Stimulated activated CD4-positive, alpha-beta T cell treated with anti-CD3 and anti-CD28 coated beads, Interleukin-2, amount 100 ng/mL, for 48 hours (primary cell): ENCODE results near the gene RXRA.

Experiments
- DNase-seq, 2 donors: peaks; one replicate each; pipeline ENCODE4 v3.0.0-alpha.2; 2020

The RXRA gene

DNA sequence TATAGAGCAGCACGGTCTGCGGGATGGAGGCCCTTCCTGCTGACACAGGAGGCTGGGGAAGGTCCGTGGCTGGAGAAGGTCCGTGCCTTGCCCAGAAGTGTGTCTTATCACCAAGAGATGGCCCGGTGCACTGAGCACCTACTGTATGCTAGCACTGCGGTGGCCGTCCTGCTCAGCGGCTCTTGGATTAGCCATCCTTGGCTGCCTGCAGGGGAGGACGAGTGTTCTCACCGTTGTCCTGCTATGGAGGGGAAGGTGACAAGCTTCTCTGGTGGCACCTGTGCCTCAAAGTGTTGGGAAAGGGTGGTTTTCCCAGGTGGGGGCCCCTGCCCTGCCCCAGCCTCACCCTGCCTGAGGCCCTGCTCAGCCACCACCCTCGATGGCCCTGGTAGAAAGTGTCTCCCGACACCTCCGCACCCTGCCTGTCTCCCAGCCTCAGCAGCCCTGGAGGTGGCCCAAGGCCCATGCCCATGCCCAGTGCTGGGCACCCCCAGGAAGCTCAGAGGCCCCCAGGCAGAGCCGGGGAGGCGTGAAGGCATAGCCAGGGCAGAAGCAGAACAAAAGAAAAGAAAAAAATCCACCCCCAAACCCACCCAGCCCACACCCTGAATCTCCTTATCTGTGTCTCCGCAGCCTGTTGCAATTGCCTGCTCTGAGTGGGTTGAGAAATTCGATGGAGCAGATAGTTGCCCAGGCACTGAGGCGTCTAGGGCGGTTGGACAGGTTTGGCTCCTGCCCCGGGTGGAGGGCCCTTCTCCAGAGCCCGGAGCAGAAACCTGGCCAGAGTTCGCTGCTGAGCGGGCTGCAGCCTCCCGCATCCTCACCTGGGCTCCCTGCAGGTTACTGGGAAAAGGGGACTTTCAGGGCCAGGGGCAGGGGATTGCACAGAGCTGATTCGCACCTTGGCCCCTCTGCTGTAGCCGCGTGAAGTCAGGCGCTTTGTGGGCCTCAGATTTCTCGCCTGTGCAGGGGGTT is 30.5 kb downstream of the RXRA start:
- DNase-seq: no peak

DNA sequence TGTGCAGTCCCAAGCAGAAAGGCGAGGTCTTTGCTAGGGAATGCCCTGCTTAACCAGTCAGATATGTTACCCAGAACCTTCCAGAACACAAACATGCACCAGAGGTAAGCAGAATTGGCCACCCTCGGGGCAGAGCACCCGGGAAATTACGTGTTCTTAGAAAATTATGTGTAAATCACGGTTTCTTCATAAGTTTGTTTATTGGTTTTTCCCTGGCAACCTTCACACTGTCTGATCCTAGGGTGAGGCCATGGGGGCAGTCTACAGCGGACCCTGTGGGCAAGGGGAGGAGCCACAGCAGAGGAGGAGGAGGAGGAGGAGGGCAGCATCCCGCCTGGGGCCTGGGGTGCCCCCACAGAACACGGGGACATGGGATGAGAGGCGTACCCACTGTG is 31.4 kb downstream of the RXRA start:
- DNase-seq: no peak

DNA sequence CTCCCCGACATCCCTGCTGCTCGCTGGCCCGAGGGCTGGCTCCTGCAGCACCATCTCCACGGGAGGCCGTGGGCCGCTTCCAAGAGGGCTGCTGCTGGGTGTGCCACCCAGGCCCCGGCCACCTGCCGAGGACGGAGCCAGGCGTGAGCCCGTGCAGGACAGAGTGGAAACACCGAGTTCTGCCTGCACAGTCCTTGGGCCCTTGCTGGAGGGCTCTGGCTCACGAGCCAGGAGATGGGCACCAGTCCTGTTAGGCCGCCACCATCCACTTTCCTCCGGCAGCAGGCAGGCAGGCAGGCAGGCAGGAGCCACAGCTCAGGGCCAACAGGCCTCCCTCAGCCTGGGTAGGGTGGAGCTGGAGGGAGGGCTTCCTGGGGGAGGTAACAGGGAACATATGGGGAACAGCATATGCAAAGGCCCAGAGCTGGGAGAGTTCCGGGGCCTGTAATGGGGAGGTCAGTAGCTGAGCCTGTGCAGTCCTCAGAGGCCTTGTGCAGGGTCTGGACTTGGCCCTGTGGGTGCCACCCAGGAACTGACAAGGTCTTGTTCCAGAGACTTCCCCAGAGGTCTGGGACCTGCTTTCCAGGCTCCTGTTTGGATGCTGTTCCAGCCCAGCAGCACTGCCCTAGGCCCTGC is 31.9 kb downstream of the RXRA start:
- DNase-seq: no peak

DNA sequence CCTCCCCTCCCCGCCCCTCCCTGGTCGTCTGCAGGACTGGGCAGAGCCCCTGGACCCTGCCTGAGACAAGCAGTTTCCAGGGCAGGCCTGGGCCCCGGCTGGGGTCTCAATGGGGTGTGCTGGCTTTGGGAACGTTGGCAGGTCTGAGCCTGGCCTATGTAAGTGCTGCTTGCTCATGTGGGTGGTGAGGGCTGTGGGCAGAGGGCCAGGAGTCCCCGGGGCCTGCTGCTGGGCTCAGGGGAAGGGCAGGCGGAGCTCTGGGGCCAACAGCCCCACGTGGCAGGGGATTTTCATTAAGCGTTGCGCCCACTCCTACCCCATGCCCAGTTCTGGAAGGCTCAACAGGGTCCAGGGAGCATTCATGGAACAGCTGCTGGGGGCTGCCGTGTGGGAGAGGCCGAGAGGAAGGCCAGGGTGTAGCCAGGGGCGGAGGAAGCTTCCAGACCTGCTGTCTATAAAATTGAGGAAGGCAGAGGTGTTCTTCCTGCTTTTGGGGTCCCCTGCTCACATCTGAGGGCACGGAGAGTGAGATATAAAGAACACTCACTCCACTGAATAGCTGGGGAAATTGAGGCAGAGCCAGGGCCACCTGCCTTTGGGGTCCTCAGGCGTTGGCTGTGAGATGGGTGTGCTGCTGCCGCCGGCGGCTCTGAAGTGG is 32.5 kb downstream of the RXRA start:
- no peak for DNase-seq

DNA sequence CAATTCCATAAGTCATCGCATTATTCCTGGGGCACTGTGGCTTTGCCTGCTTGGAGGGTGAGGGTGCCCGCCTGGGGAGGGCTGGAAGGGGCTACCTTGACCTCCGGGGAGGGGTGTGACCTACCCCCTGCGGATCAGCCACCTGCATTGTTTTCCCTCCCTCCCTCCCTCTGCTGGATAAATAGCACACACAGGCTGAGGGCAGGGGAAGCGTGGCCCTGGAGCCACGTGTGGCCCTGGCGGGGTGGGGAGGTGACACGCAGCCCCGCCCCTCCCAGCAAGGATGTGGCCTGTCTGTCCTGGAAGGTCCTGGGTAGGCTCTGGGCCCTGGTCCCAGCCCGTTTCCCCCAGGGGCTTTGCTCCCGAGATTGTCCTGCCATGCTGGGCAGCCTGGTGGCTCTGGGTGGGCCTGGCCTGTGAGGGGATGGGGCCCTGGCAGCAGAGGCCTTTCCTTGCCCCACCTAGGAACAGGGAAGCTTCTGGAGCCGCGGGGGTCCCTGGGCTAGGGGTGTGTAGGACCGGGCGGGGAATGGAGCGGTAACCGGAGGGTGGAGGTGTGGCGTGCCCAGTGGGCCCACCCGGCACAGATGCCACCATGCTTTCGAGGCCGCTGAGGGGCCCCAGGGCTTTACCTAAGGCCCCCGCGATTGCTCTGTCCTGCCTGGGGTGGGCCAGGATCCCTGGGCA is 33.4 kb downstream of the RXRA start:
- no peak for DNase-seq

DNA sequence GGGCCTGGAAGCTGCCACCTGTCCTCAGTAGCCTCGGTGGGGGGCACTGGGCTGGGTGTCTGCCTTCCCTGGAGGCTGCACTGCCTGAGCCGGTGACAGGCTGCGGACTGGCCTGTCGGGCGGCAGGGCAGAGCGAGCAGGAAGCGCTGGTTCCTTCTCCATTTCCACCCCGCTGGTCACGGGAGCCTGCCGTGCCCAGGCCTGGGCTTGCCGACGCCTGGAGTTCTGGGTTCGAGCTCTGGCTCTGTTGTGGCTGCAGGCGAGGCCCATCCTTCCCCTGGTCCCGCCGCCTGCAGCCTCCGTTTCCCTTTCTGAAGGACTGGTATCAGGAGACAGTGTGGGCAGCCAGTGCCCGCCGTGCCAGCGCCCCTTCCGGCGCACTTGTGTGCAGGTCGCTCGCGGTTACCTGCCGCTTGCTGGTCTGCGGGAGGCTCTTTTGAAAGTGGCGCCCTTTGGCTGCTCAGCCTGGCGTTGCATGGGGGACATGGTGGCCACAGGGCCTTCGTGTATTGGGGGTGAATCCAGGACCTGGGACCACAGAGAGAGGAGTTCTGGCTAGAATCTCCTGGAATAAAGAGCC is 34.0 kb downstream of the RXRA start:
- DNase-seq: no peak

DNA sequence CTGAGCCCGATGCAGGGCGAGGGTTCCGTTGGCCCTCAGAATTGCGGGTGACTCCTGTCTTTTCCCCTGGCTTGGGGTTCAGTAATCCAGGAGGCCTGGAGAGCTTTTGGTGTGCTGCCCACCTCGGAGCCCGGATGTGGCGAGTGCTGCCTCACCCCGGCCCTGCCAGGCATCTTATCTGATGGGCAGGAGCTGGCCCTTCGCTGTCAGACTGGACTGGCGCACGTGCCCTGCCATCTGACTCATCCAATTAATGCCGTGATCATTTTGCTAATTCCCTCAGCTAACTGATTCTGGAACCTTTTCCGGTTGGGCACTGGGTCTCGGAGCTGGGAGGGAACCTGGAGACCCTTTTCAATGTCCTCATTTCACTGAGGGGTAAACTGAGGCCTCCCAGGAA is 34.6 kb downstream of the RXRA start:
- DNase-seq: no peak

DNA sequence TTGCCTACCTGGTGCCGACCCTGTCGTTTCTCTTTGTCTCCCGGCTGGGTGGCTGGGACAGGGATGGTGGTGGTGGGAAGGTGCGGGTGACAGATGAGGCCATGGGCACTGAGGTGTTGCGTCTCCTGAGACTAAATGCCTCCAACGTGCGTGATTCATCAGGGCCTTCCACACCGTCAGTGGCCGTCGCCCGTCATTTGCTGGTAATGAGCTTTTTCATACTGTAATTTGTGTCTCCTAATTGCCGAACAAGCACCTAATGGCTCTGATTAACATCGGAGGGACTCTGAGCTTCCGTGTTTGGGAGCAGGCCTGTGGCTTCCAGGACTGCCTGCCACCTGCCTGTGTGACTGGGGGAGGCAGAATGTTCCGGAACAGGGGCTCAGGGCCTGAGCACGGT is 35.2 kb downstream of the RXRA start:
- no peak for DNase-seq

DNA sequence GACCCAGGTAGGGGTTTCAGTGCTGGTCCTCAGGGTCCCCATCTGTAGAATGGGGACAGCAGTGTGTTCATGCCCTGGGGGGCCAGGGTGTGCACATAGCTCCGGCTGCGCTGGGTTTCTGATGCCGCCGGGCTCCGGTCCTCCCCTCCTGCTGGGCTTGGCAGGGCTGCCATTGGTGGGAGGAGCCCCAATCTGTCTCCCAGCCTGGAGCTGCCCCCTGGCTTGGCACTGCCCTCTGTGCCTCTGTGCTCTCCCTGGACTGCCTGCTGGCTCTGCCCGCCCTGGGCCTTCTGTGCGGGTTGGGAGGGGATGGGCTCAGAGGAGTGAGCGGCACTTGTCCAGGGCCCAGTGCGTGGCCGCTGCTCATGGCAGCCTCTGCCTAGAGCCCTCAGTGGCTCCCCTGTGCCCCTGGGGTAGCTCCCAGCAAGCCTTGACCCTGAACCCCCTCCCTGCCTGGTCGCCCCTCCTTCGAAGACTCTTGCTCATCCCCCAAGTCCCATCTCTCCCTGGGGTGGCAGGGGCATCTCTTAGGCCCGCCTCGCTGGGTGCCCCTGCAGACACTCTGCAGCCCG is 35.7 kb downstream of the RXRA start:
- no peak for DNase-seq

DNA sequence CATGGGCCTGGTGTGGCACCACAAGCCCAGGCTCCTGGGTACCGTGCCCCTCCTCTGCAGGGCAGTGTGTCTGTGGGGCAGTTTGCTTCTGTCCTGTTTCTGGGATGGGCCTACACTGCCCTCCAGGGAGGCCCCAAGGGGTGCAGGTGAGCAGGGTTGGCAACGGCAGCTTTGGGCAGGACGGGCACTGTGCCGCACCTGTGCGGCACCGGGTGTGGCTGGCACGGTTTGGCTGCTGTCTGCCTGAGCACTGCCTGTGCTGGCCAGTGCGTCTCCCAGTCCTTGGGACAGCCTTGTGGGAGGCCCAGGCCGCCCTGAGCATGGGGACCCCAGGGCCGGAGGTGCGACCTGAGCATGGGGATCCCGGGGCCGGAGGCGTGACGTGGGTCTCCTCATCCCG is 37.2 kb downstream of the RXRA start:
- no peak for DNase-seq

DNA sequence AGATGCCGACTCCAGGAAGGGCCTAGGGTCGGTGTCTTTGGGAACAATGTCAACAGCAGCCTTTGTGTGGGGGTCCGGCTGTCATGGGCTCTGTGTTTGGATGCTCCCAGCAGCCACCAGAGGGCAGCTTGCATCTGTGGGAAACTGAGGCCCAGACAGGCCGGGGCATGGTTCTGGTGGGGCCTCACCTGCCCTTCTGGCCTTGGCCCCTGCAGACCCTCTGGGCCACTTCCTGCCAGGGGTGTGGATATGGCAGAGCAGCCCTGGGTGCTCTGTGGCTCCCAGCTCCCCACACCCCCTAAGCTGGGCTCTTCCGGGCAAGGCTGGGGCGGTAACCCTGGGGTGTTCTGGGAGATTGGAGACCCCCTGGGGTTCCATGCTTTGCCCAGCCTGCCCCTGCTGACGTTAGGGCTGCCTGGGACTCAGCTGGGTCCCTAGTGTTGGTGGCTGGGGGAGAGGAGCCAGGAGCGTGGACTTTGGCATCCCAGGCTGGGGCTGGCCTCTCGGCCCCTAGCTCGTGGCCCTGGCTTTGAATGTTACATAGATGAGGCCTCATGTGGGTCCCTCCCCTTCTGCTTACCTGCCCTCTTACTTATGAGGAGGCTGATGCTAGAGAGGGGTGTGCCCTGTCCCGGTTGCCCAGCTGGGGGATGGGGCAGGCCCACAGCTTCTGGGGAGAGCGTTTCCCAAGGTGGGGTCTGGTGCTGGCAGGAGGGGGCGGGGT is 38.3 kb downstream of the RXRA start:
- no peak for DNase-seq

DNA sequence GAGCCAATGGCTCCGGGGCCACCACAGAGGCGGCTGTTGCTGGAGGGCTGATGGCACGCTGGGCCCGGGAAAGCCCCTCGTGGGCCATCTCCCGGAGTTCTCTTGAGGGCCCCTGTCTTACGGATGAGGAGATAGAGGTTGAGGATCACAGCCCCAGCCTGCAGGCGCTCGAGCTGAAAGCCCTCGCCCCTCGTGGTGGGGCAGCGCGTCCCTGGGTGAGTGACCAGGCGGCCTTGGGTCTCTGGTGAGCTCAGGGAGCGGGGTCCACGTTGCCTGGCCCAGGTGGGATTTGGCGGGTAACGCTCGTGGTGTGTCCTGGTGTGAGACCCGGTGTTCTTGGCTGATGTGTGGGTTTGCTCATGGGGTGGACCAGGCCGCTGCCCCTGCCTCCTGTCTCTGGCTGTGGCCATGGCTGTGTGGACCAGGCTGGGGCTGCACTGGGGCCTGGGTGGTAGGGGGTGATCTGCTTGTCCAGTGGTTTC is 38.9 kb downstream of the RXRA start:
- no peak for DNase-seq

DNA sequence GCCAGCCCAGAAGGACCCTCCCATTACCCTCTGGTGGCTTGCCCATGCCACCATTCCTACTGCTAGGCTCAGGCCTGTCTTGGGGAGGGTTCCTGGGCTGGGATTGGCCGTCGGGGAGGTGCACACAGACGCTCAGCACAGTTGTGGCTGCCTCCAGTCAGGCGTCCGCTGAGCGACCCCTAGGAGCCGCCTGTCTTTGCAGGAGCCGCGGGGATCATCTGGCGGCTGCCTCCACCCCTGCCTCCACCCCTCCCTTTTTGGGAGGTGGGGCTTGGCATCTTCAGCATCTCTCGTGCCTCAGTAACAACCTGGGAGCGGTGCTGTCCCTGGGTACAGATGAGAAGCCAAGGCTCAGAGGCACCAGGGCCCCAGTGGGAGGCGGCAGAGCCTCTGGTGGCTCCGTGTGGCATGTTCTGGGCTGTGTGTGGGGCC is 39.6 kb downstream of the RXRA start:
- DNase-seq: no peak

DNA sequence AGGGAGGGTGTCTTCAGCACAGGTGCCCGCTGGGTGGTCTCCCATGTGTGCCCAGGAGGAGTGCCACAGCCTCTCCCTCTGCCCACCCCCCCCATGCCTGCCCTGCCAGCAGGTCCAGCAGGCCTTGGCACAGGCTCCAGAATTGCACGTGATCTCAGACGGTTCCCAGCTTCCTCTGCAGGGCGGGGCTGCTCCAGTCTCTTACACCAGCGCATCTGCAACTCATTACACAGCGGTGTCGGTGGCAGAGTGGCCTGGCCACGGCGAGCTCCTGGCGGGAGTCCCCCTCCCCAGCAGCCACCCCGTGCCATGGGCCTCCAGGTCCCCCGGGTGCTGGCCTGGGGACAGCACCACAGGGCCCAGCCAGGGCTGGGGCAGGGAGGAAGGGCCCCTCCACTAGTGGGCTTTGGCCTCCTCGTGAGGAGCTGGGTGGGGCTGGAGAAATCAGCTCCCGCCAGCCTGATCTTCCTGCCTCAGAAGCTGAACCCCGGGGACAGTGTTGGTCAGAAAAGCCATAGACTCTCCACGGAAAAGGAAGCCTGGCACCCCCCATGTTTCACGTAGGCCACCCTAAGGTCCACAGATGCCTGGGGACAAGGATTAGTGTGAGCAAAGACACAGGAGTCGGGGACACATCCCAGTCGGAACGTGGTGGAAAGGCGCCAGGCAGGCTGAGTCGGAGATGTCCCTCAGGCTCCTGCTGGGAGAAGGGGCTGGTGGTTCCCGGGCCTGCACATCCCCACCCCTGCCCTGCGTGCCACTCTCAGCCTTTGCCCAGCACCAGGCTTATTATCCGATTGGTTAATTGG is 40.2 kb downstream of the RXRA start:
- no peak for DNase-seq

DNA sequence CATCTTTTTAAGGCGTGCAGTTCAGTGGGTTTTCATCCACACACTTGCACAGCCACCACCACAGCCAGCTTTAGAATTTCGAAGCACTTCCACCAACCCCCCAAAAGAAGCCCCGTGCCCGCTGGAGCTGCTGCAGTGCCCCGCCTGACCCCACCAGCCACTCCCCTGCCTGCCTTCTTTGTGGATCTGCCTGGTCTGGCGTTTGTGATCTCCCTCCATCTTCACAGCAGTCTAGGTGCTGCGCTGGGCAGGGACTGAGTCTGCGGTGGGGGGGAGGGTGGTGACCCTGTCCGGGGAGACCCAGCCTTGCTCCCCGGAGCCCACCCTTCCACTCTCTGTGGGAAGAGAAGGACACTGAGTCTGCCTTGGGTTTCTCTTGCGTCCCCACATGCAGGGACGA is 40.8 kb downstream of the RXRA start:
- no peak for DNase-seq

DNA sequence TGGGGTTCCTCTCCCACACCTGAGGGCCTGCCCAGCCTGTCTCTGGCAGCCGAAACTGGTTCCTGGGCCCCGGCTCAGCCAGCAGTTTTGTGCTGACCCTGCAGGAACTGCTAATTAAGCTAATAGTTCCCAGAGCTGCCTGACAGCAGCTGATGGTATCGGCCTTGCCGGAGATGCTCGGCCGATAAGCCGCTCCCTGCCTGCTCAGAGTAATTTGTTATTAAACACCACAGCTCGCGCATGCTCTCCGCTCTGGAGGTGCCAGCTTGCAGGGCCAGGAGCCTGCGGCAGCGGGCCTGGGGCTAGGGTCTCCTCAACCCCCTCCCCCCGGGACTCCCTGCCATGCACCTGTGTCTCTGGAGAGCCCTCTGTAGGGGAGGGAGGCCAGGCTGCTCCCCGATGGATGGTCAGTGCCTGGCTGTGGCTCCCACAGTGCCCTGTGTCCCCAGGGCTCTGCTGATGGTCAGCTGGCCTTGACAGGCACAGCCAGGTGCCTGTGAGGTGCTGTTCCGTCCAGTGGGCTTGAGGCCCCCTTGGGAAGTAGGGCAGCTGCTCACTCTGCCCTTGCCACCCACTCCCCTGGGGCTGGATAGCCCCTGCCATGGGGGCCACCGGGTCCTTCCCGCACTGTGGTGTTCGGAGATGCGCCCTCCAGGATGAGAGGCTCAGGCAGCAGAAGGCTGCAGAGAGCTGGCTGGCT is 41.7 kb downstream of the RXRA start:
- DNase-seq: no peak

DNA sequence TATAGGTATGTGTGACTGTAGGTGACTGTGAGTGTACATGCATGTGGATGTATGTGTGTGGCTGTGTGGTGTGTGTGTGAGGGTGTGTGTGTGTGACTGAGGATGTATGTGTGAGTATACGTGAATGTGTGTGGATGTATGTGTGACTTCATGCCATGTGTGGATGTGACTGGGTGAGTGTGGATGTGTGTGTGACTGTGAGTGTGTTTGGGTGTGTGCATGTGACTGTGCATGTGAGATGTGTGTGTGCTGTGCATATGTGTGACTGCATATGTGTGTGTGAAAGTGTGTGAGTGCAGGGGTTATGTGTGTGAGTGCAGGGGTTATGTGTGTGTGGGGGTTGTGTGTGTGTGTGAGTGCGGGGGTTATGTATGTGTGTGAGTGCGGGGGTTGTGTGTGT is 42.3 kb downstream of the RXRA start:
- no peak for DNase-seq

DNA sequence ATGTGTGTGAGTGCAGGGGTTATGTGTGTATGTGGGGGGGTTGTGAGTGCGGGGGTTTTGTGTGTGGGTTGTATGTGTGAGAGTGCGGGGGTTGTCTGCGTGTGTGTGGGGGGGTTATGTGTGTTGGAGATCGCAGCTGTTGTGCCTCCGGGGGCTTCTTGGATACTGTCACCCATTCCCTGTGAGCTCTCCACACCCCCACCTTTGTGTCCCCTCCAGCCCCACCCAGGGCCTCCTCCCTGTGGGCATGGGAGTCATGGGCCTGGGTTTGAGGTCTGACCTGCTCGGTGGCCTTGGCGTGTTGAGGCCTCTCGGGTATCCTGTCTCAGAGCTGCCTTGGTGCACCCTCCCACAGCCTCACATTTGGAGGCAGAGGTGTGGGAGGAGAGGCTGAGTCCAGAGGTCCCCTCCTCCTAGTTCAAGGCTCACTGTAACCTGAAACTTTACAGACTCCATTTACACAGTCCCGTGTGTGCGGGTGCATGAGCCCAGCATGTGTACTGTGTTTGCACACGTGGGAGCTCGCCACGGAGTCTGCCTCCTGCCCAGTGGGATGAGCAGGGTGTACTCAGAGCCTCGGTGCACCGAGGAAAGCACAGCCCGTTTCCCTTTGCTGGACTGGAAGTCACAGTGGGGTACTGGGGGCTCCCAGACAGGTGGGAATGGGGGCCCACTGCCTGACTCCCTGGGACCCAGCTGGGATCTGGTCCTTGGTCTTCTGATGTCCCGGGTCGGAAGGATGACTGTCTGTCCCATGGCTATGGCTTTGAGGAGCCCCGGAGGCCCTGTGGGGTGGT is 43.4 kb downstream of the RXRA start:
- no peak for DNase-seq

DNA sequence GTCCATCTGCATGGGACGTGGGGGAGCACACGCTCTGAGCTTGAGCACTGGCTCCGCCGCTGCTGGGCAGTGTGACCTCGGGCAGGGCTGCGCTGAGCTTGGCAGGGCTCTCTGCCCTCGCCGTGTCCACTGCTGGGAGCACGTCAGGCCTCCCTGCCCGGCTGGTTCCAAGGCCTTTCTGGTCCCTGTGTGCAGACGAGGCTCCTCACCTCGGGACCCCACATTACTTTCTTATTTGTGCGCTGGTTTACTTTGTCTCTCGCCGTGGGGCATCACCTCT is 43.9 kb downstream of the RXRA start:
- no peak for DNase-seq

DNA sequence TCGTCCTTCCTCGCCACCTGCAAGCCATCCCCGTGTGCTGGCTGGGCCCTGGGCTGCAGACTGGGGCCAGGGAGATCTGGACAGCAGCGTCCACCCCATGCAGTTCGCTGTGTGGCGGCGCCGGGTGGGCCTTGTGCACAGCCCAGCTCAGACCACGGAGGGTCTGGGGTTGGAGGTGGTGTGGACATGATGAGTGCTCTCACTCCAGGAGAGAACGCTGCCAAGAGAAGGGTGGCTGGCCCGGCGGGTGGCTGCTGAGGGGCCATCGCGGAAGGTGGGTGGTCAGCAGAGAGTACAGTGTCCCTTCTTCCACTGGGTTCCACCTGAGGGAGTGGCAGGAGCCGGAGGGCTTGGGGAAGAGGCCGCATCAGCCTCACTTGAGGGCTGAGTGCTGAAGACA is 44.4 kb downstream of the RXRA start:
- DNase-seq: no peak
